Measurements from ENCODE around the gene PPFIA3. TPM values are rescaled to one million over a fixed set of nuclear protein-coding genes. Genes with fewer than 3 reads are reported as not detected.

Gene PPFIA3
- polyA plus RNA-seq, 1 of the 3 experiments (the other 2 are of a cell fraction): 5.7 TPM

- TF ChIP-seq TAF1 (IDR thresholded peaks at IDR 0.05; ENCODE audit: borderline replicate concordance, low read depth, low read length): no peak
- no peak for TF ChIP-seq YY1 (IDR thresholded peaks at IDR 0.05; ENCODE audit: low read depth)
- no peak for TF ChIP-seq CHD2 (IDR thresholded peaks at IDR 0.05; ENCODE audit: low read length, partially characterized antibody)
- TF ChIP-seq CTCF (IDR thresholded peaks at IDR 0.05): no peak
- no peak for TF ChIP-seq EZH2phosphoT487 (IDR thresholded peaks at IDR 0.05; ENCODE audit: borderline replicate concordance, low read depth)
- no peak for TF ChIP-seq TCF12 (IDR thresholded peaks at IDR 0.05)
- no peak for TF ChIP-seq JUND (IDR thresholded peaks at IDR 0.05)
- no peak for TF ChIP-seq GABPA (IDR thresholded peaks at IDR 0.05; ENCODE audit: low read depth)
- TF ChIP-seq, protein P1, sequence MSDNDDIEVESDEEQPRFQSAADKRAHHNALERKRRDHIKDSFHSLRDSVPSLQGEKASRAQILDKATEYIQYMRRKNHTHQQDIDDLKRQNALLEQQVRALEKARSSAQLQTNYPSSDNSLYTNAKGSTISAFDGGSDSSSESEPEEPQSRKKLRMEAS (IDR thresholded peaks at IDR 0.05; ENCODE audit: low read depth): no peak
Observed at GRCh38 chr19:49107625-49108459, 11.5 kb upstream of the PPFIA3 start (continued).

GRCh38 chr19:49109051-49109450 lies 10.3 kb upstream of the PPFIA3 start:
- WGBS (ENCODE audit: low lambda C conversion rate): 96% methylated on average over 5 of the region's 5 CpGs
- TF ChIP-seq, protein P2, sequence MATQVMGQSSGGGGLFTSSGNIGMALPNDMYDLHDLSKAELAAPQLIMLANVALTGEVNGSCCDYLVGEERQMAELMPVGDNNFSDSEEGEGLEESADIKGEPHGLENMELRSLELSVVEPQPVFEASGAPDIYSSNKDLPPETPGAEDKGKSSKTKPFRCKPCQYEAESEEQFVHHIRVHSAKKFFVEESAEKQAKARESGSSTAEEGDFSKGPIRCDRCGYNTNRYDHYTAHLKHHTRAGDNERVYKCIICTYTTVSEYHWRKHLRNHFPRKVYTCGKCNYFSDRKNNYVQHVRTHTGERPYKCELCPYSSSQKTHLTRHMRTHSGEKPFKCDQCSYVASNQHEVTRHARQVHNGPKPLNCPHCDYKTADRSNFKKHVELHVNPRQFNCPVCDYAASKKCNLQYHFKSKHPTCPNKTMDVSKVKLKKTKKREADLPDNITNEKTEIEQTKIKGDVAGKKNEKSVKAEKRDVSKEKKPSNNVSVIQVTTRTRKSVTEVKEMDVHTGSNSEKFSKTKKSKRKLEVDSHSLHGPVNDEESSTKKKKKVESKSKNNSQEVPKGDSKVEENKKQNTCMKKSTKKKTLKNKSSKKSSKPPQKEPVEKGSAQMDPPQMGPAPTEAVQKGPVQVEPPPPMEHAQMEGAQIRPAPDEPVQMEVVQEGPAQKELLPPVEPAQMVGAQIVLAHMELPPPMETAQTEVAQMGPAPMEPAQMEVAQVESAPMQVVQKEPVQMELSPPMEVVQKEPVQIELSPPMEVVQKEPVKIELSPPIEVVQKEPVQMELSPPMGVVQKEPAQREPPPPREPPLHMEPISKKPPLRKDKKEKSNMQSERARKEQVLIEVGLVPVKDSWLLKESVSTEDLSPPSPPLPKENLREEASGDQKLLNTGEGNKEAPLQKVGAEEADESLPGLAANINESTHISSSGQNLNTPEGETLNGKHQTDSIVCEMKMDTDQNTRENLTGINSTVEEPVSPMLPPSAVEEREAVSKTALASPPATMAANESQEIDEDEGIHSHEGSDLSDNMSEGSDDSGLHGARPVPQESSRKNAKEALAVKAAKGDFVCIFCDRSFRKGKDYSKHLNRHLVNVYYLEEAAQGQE (IDR thresholded peaks at IDR 0.05; ENCODE audit: low read depth, low read length): no peak
- TF ChIP-seq USF1 (IDR thresholded peaks at IDR 0.05; ENCODE audit: borderline replicate concordance, low read depth) (no peak), RXRA (IDR thresholded peaks at IDR 0.05; ENCODE audit: borderline replicate concordance, low read depth) (no peak), CHD2 (IDR thresholded peaks at IDR 0.05; ENCODE audit: low read length, partially characterized antibody) (no peak), SMC3 (IDR thresholded peaks at IDR 0.05; ENCODE audit: low read depth, low read length) (no peak), GATA2 (CRISPR knock-in tag; IDR thresholded peaks at IDR 0.05) (no peak), EP300 (IDR thresholded peaks at IDR 0.05; ENCODE audit: borderline replicate concordance in 1 of 2, low read depth in 1 of 2, low read length in 1 of 2) (no peak), MEF2A (IDR thresholded peaks at IDR 0.05; ENCODE audit: borderline replicate concordance, low read depth) (no peak), FOSL2 (IDR thresholded peaks at IDR 0.05; ENCODE audit: borderline replicate concordance, low read depth) (no peak), PBX3 (IDR thresholded peaks at IDR 0.05) (no peak), TCF12 (IDR thresholded peaks at IDR 0.05) (no peak), YY1 (IDR thresholded peaks at IDR 0.05; ENCODE audit: low read depth) (no peak)
- TF ChIP-seq, protein P3, sequence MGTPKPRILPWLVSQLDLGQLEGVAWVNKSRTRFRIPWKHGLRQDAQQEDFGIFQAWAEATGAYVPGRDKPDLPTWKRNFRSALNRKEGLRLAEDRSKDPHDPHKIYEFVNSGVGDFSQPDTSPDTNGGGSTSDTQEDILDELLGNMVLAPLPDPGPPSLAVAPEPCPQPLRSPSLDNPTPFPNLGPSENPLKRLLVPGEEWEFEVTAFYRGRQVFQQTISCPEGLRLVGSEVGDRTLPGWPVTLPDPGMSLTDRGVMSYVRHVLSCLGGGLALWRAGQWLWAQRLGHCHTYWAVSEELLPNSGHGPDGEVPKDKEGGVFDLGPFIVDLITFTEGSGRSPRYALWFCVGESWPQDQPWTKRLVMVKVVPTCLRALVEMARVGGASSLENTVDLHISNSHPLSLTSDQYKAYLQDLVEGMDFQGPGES (IDR thresholded peaks at IDR 0.05; ENCODE audit: low read depth, low read length): no peak
- TF ChIP-seq, protein P1 (IDR thresholded peaks at IDR 0.05; ENCODE audit: low read depth): no peak

More at GRCh38 chr19:49109051-49109450, 10.3 kb upstream of the PPFIA3 start:
- Histone ChIP-seq H3K9me2 (no peaks in the 10 kb centered on the region), H3K27ac (ENCODE audit: low read depth in 2 of 2, low read length in 1 of 2) (no peak overlapping the region; a peak in 1 of 4 replicates), H3K4me2 (no peak overlapping the region), H3K9ac (no peak overlapping the region), H3K36me3 (replicated peaks in 1 of 2; ENCODE audit: control insufficient read depth in 1 of 2, insufficient read depth in 2 of 2, low read length in 1 of 2) (peaks cover 31 to 54% of the 10 kb centered on the region in 2 experiments), H3F3A (replicated peaks; ENCODE audit: insufficient read depth) (peaks cover 75% of the 10 kb centered on the region), H3K27me3 (ENCODE audit: insufficient read depth) (no peaks in the 10 kb centered on the region), H3K4me3 (ENCODE audit: low read depth in 2 of 2, low read length in 1 of 2) (no peak overlapping the region), H3K4me1 (ENCODE audit: control insufficient read depth in 1 of 2, insufficient read depth in 2 of 2, low read depth in 1 of 2, low read length in 1 of 2) (peaks cover 13% of the 10 kb centered on the region in 2 experiments; a peak in 2 of 4 replicates), H3K9me3 (no peaks in the 10 kb centered on the region), H2AFZ (ENCODE audit: low read depth) (no peak overlapping the region), H3K79me2 (ENCODE audit: insufficient read depth) (peaks cover 20% of the 10 kb centered on the region), H4K20me1 (ENCODE audit: insufficient read depth) (peaks cover 44% of the 10 kb centered on the region)
- ChIA-PET POLR2A (interaction anchor here (0.8 kb wide), 1 partner anchor 14 kb away, joined by 3 read pairs; no protein-coding TSS in a partner anchor), CTCF (interaction anchor here (1.8 to 2.9 kb wide), 3 partner anchors 9 to 90 kb away, joined by 6 to 21 read pairs (median 7); no protein-coding TSS in a partner anchor)
- DNase-seq: no peak
